SU-DHL-6 (cell line): Measurements from ENCODE around the gene ITPKC.

Experiments used
- CTCF ChIP-seq: fragments of 200-600 bp; sonication (generic); IDR thresholded peaks from one replicate; pipeline ENCODE4 v1.5.1; 2017; ENCODE audit warnings: antibody characterized with exemption, mild to moderate bottlenecking, low read length, moderate library complexity; ENCODE audit not compliant: insufficient read depth, poor library complexity, severe bottlenecking
- EZH2phosphoT487 ChIP-seq: fragments of 200-600 bp; sonication (generic), shearing (Covaris generic); conservative IDR thresholded peaks from 2 replicates; pipeline ENCODE4 v1.6.1; 2018; ENCODE audit warnings: mild to moderate bottlenecking, antibody characterized with exemption, low read length, moderate library complexity, mixed read lengths

DNA sequence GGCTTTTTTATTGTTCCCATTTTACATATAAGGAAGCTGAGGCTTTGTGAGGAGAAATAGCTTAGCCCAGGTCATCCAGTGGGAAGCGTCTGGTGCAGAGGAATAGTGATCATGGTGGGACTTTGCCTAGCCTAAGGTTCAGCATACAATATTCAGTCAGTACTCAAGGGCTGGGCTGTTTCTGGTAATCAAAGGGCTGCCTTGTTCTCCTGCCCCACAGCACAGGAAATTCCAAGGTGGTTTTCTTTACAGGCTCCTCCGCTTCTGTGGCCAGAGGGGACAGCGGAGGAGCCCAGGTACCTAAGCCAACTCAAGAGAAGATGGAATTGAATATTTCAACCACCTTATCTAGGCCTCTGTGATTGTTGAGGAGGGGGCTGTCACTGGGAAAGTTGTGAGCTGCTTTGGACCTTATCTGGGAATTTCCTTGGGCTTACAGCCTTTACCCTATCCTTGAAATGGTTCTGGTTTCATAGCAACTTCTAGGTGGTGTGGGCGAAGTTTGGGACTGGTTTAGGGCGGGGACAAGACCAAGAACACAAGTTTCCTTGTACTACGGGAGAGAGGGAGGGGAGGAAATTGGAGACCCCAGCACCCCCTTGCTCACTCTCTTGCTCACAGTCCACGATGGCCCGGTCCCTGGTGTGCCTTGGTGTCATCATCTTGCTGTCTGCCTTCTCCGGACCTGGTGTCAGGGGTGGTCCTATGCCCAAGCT lies 58.2 kb downstream of the ITPKC start, which contains the start of gene MIA:
- TF ChIP-seq CTCF (no peak), EZH2phosphoT487 (no peak)
